ENCODE measurements around the gene EHMT1.
"Not testable (repeated sequence)": the region's sequence is repeated elsewhere in the genome, so short reads cannot be mapped to it uniquely, and the experiment has no call there.

The EHMT1 gene

GRCh38 chr9:137757613-137758029 is 138.8 kb downstream of the EHMT1 start:
- DNase-seq (ENCODE audit: low read depth in 3 of 3, low spot score in 1 of 3) = no peak

GRCh38 chr9:137758067-137758466 is 139.3 kb downstream of the EHMT1 start:
- DNase-seq (ENCODE audit: low read depth in 3 of 3, low spot score in 1 of 3) = no peak

GRCh38 chr9:137759117-137759516 is 140.3 kb downstream of the EHMT1 start:
- DNase-seq (ENCODE audit: low read depth in 3 of 3, low spot score in 1 of 3) = no peak

GRCh38 chr9:137759649-137760321 is 141.0 kb downstream of the EHMT1 start:
- no peak for DNase-seq (ENCODE audit: low read depth in 3 of 3, low spot score in 1 of 3)

- no peak for DNase-seq (ENCODE audit: low read depth in 3 of 3, low spot score in 1 of 3)
Observed at GRCh38 chr9:137760426-137760825, 141.6 kb downstream of the EHMT1 start.

GRCh38 chr9:137761032-137761431 is 142.2 kb downstream of the EHMT1 start:
- no peak for DNase-seq (ENCODE audit: low read depth in 3 of 3, low spot score in 1 of 3)

GRCh38 chr9:137761793-137762192 is 143.0 kb downstream of the EHMT1 start:
- no peak for DNase-seq (ENCODE audit: low read depth in 3 of 3, low spot score in 1 of 3)

GRCh38 chr9:137762414-137763061 is 143.7 kb downstream of the EHMT1 start:
- no peak for DNase-seq (ENCODE audit: low read depth in 3 of 3, low spot score in 1 of 3)

GRCh38 chr9:137763271-137763955 is 144.6 kb downstream of the EHMT1 start:
- no peak for DNase-seq (ENCODE audit: low read depth in 3 of 3, low spot score in 1 of 3)

- no peak for DNase-seq (ENCODE audit: low read depth in 3 of 3, low spot score in 1 of 3)
Observed at GRCh38 chr9:137764171-137764671, 145.4 kb downstream of the EHMT1 start.

GRCh38 chr9:137764981-137765380 is 146.2 kb downstream of the EHMT1 start:
- no peak for DNase-seq (ENCODE audit: low read depth in 3 of 3, low spot score in 1 of 3)

GRCh38 chr9:137765536-137765935 is 146.7 kb downstream of the EHMT1 start:
- no peak for DNase-seq (ENCODE audit: low read depth in 3 of 3, low spot score in 1 of 3)

GRCh38 chr9:137771580-137771979 is 152.8 kb downstream of the EHMT1 start:
- DNase-seq (ENCODE audit: low read depth in 3 of 3, low spot score in 1 of 3) = no peak

GRCh38 chr9:137772281-137772873 is 153.6 kb downstream of the EHMT1 start:
- DNase-seq (ENCODE audit: low read depth in 3 of 3, low spot score in 1 of 3) = no peak

- DNase-seq (ENCODE audit: low read depth in 3 of 3, low spot score in 1 of 3) = no peak
Observed at GRCh38 chr9:137774775-137775386, 156.1 kb downstream of the EHMT1 start.

GRCh38 chr9:137776306-137776995 is 157.6 kb downstream of the EHMT1 start:
- no peak for DNase-seq (ENCODE audit: low read depth in 3 of 3, low spot score in 1 of 3)

- no peak for DNase-seq (ENCODE audit: low read depth in 3 of 3, low spot score in 1 of 3)
Observed at GRCh38 chr9:137777761-137778160, 159.0 kb downstream of the EHMT1 start.

GRCh38 chr9:137778336-137778735 is 159.5 kb downstream of the EHMT1 start:
- no peak for DNase-seq (ENCODE audit: low read depth in 3 of 3, low spot score in 1 of 3)

GRCh38 chr9:137778914-137779313 is 160.1 kb downstream of the EHMT1 start:
- no peak for DNase-seq (ENCODE audit: low read depth in 3 of 3, low spot score in 1 of 3)

GRCh38 chr9:137780031-137780430 is 161.2 kb downstream of the EHMT1 start:
- not testable (repeated sequence) for DNase-seq (ENCODE audit: low read depth in 3 of 3, low spot score in 1 of 3)
